A673 (cell line): ENCODE results near the gene ZFTA.

Source experiments
- CTCF ChIP-seq: fragments of 300-800, 200-600 bp; sonication (generic); conservative IDR thresholded peaks from 2 replicates; pipeline ENCODE4 v1.5.1; 2017; ENCODE audit warnings: low read depth, mild to moderate bottlenecking, antibody characterized with exemption, low read length, moderate library complexity, mixed read lengths
- EZH2 ChIP-seq: fragments of 200-600 bp; sonication (generic); IDR thresholded peaks from 2 replicates; pipeline ENCODE4 v1.6.1; 2017; ENCODE audit warnings: borderline replicate concordance, low read depth, mild to moderate bottlenecking, mixed read lengths, antibody characterized with exemption, low read length; ENCODE audit not compliant: poor library complexity, severe bottlenecking

- no peak for TF ChIP-seq CTCF
- no peak for TF ChIP-seq EZH2
Observed at GRCh38 chr11:63817758-63818498, 49.4 kb upstream of the ZFTA start.
